ENCODE data around the gene KAZN.
A peak's percentile ranks its signal among the peaks of the same experiment; 100 is the strongest.

Gene KAZN

DNA sequence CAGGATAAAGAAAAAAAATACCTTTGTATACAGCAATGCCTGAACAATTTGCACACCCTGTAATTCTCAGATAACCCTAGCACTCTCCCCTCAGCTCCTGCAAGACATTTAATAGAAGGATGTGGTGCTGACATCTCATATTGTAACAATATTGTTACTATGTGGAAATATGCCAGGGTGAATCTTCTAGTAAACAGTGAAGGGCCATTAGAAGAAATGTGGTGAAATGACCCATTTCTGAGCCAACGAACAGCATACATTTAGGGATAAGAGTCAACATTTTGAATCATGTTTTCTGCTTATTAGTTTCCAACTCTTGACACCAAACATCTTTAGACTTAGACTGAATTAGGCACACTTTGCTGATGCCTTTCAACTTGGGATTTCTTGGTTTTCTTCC lies 188.2 kb downstream of the KAZN start:
- no peak for DNase-seq (ENCODE audit: low spot score)
- FAIRE-seq, result no peak

DNA sequence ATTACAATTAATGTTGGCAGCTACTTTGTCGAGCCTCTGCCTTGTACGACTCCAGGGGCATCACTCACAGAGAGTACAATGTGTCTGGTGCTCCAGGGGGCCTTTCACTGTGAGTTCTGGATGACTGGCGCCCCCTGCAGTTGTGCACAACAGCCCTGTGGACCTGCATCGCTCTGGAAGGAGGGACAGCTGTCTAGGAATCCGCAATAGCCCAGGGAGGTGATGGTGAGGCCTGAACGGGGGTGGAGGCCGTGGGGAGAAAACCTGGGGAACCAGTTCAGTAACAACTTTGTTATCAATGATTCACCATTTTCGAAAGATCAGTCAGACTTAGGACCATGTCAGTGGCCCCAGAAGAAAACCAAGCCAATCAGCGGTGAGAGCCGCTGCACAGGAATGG lies 189.1 kb downstream of the KAZN start:
- FAIRE-seq (no peak), DNase-seq (ENCODE audit: low spot score) (no peak)

DNA sequence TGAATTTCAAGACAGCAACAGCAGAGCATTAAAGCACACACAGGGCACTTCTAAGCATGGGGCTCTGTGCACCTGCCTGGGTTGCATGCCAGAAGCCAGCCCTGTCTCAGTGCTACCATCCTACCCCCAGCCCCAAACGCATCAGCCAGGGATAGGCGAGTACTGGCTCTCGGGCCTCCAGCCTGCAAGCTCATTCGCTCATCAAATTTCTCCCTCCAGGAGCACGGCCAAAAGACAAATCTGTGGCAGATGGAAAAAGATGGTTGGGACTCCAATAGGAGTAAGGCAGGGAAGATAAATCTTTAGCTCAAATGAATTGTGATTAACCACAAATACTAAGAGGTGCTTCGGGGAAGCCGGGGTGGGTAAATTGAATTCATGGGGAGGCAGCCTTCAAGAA lies 189.6 kb downstream of the KAZN start:
- FAIRE-seq (no peak), DNase-seq (ENCODE audit: low spot score) (no peak)

DNA sequence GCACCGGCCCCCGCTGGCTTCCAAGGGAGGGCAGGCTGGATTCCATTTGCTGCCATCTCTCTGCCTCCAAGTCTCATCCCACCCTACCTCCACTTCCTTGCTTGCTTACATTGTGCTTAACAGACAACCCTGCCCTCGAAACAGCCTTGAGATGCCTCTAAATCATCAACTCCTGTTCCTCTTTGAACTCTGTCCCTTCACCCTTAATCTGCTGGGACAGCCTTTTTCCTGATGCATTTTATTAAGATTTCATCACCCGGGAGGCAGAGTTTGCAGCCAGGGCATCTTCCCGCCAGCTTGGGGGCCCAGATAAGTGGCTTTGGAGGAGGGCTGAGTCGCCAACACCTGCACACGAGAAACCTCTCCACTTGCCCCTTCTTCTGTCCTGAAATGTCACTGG lies 192.5 kb downstream of the KAZN start:
- DNase-seq (ENCODE audit: low spot score), result no peak
- no peak for FAIRE-seq

DNA sequence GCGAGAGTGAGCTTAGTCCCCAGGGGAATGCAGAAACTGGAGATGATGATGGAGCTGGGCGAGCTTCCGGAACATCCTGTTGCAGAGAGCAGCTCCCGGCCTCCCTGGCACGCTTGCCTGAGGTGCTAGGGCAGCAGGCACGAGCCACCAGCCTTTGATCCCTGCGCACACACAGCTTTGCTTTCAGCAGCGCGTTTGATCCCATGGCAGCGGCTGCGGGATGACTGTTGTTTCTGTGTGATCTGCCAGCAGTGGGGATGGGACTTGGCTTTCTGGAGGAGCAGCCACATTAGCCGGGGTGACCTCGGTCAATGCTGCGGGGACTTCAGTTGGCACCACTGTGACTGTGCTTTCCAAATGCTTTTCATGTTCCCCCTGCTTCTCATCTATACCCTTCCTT lies 193.2 kb downstream of the KAZN start:
- FAIRE-seq (no peak), DNase-seq (ENCODE audit: low spot score) (no peak)

DNA sequence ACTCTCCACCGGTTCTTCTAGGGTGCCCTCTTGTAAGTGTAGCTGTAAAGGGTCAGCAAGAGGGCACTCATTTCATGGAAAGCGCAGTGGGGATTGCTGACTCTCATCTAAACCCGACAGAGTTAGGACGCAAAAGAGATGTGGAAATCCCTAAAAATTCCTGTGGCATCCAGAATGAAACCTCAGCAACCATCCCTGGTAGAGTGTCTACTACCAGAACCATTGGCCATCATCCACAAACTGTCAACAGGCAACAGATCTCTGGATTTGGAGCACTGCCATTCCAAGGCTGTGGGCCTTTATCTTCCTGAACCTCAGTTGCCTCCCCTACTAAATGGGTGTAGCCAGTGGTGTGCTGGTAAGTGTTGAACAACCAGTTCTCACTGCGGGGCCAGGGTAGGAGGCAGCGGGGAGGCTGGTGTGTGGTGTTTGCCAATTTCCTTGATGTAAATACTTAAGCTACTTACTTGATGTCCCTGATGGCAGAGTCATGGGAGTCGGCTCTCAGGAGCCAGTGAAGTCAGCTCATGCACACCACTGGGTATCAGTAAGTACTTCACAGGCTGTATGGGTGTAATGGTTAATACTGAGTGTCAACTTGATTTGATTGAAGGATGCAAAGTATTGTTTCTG lies 195.8 kb downstream of the KAZN start:
- no peak for DNase-seq (ENCODE audit: low spot score)
- FAIRE-seq, result no peak

DNA sequence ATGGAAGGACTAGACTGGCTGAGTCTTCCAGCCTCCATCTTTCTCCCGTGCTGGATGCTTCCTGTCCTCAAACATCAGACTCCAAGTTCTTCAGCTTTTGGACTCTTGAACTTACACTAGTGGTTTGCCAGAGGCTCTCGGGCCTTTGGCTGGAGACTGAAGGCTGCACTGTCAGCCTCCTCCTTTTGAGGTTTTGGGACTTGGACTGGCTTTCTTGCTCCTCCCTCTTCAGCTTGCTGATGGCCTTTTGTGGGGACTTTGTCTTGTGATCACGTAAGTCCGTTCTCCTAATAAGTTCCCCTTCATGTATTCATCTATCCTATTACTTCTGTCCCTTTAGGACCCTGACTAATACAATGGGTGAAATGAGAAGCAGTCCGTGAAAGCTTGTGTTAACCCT lies 196.4 kb downstream of the KAZN start:
- no peak for DNase-seq (ENCODE audit: low spot score)
- FAIRE-seq, result no peak

DNA sequence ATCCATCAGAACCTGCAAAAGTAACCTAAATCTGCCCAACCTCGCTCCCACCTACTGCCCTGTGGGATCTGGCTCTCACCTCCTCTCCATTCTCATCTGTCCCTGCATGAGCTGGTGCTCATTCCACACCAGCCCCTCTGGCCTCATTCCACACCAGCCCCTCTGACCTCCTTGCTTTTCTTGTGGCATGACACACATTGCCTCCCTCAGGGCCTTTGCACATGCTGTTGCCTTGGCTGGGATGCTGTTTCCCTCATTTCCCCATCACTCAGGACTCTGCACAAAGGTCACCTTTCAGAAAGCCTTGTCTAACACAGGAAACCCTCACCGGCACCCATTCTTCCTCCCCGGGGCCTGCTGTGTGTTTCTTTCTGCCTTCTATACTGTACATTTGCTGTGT lies 197.1 kb downstream of the KAZN start:
- DNase-seq (ENCODE audit: low spot score), result no peak
- FAIRE-seq, result no peak

DNA sequence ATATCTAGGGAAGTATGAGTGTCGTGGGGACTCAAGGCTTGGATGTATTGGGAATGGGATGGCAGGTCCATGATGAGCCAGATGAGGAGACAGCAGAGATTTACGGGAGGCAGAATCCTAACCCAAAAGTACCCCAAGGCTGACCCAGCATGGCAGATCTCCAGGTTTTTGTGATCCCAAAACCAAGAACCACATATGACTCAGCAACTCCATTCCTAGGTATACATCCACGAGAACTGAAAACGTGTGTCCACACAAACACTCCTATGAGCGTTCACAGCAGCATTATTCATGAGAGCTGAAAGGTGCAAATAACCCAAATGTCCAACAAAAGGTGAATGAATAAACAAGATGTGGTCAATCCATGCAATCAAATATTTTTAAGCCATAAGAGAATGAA lies 201.5 kb downstream of the KAZN start:
- FAIRE-seq (no peak), DNase-seq (ENCODE audit: low spot score) (no peak)

DNA sequence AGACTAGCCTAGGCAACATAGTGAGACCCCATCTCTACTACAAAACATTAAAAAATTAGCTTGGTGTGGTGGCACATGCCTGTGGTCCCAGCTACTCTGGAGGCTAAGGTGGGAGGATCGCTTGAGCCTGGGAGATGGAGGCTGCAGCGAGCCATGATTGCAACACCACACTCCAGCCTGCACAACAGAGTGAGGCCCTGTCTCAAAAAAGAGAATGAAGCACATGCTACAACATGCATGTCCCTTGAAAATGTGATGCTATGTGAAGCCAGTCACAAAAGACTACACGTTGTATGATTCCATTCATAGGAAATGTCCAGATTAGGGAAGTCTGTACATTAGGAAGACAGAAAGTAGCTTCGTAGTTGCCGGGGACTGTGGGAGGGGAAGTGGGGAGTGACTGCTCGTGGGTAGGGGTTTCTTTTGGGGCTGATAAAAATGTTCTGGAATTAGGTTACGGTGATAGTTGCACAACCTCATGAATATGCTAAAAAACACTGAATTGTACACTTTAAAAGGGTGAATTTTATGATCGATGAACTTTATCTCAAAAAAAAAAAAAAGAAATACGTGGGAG lies 202.1 kb downstream of the KAZN start:
- no peak for FAIRE-seq
- DNase-seq (ENCODE audit: low spot score), result no peak

DNA sequence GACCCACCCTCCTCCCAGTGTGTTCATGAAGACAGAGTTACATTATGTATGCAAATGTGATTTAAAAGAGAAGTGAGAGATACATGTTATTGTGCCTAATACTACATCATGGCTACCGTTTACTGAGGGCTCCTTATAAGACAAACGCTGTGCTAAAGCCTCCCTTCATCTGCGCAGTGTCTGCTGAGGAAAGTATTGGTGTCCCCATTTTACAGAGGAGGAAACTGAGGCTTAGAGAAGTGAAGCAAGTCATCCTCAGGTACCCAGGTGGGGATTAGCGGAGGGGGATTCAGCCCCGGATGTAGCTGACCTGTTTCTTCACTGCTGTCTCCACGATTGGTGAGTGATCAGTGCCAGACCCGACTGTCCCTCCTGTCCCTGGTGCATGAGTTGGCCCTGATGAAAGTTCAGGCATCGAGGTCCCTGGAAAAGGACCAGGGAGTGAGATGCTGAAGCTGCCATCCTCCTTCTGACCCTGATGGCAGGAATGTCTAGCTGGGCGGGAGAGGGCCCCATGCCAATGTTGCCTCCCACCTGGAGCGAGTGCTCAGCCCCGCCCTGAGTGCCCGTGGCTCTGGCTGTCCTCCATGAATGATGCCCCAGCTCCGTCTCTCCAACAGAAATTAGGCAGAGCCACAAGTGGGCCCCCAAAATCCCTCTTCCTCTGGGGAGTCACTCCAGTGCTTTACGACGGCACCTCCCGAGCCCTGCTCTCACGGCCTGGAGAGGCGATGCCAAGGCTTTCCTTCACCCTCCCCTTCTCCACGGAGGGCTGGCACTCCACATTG lies 204.7 kb downstream of the KAZN start:
- FAIRE-seq (no peak), DNase-seq (ENCODE audit: low spot score) (no peak)

DNA sequence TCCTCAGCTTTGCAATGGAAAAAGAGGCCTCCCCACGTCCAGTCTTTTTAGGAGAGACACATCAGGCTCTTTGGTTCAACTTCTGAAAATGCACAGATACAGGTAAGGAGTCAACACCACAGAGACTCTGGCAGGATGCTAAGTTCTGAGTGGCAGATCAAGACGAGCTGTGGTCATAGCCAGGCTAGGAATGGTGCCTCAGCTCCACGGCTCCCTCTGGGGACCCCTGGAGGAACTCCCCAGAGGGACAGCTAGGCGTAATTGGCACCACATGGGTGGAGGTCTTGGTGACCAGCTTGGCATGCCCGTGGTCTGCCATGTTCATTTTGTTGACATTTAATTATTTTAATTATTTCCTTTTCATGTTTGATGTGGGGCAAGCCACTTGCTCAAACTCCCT lies 206.1 kb downstream of the KAZN start:
- FAIRE-seq, result no peak
- no peak for DNase-seq (ENCODE audit: low spot score)

DNA sequence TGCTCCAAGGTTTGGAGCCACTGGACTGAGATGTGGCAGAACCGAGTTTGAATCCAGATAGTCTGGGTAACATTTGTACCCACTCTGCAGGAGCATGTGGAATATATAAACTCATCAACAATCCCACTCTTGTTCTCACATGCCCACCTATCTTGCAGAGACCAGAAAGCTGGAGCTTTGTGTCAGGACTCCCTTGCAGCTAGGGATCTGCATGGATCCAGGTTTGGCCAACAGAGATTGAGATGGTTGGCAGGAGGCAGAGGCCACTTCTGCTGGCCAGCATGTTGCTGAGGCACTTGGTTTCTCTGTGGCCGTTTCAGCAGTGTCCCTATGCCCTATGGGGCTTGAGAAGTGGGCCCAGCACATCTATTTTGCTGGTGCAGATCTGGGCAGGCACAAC lies 208.3 kb downstream of the KAZN start:
- no peak for FAIRE-seq
- no peak for DNase-seq (ENCODE audit: low spot score)

DNA sequence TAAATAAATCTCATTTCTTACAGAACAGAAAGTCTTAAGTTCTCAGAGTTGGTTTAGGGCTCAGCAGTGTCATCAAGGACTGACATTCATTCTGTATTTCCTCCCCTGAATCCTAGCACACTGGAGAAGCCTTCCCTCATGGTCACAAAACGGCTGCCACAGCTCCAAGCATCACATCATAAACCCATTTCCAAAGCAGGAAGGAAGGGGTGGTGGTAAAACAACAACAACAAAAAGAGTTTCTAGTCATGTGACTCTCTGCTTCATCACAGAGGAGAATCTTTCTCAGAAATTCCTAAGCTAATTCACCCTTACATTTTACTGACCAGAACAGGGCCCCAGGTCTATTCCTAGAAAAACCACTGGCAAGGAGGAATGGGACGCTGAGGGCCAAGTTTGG lies 210.3 kb downstream of the KAZN start:
- FAIRE-seq (no peak), DNase-seq (ENCODE audit: low spot score) (no peak)

DNA sequence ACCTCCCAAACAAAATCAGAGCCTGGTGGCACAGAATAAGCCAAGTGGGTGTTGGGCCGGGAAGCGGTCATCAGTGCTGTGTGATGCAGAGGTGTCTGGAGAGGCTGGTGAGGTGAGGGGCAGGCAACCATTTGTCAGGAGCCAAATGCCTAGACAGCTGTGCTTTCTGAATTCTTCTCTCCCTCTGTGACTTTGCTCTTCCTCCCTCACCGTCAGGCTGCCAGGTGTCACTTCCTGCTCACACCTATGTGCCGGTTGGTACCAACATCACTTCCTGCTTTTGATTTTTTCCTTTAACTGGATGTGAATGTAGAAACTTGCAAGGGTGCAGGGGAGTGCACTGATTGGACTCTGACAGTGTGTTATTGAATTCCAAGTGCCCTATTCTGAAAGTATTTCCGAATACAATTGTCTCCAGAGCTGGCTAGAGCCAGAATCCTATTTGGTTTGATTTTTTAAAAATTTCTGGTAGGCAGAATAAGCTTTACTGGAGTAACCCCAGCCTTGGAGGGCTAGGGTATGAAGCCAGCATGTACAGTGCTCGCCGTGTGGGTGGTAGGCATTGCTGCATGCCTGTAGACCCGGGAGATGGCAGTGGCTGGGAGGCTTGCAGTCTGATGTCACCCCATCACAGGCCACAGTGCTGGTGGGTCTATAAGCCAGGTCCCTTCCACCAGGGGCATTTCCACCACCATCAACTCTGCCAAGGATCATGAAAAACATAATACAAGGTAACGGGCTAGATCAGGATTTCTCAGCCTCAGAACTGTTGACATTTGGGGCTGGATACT lies 210.9 kb downstream of the KAZN start:
- no peak for FAIRE-seq
- no peak for DNase-seq (ENCODE audit: low spot score)

DNA sequence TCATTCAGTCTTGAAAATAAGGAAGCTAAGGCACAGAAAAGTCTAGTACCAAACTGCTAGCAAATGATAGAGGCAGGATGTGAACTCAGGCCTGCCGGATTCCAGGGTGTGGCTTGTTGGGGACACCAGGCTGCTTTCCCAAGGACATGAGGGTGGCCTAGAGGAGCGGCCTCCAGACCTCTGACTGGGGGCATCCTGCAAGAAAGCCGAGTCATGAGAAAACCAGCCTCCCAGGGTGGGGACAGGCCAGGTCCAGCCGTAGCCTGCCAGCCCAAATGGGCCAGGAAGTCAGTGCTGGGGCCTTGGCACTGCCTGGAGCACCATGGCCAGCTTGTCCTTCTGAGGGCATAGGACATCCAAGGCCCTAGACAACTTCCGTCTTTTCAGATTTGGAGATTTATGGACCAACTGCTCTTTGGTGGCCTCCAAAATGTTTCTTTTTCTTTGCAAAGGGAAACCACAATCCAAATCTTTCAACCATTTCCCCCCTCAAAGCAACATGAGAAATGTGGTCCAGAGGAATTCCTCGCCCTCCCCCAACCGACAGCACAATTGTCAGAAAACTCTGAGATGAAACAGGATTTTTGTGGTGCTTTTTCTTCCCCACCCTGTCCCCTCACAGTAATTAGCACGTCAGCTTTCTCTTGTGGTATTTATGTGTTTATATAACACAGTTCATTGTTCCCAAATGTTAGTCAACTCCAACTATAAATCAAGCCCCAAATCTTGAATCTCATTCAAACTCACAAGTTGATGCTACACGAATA lies 212.3 kb downstream of the KAZN start:
- DNase-seq (ENCODE audit: low spot score) (peak; percentile 42), FAIRE-seq (no peak)

DNA sequence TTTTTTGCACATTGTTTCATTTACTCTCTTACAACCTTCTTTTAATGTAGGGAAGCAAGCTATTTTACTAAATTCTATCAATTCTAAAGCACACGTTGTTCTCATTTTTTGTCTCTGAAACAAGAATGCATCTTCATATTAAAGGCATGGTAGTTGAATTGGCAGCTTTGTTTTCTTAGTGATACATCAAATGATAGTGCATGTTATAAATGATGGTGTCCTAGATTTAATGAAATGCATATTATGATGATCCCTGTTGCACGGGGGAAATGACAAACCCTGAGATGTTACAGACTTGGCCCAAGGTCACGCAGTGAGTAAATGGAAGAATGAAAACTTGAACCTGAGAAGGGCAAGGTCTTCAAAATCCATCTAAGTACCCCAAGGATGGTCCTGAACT lies 213.1 kb downstream of the KAZN start:
- DNase-seq (ENCODE audit: low spot score) (no peak), FAIRE-seq (no peak)

DNA sequence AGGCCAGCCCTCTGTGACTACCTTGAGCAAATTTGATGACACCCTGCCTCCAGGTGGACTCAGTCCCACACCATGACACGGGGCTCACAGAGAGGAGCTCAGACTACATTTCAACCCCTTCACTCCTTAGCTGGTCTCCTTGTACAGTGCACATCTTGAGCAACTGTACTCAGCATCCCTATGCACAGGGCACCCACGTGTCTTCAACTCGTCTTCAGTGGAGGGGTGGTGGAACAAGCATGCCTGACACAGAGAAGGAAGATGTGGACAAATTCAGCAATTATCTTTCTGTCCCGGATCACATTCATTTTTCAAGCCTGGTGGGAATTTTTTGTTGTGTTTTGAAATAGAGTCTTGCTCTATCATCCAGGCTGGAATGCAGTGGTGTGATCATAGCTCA lies 213.7 kb downstream of the KAZN start:
- FAIRE-seq (no peak), DNase-seq (ENCODE audit: low spot score) (no peak)

DNA sequence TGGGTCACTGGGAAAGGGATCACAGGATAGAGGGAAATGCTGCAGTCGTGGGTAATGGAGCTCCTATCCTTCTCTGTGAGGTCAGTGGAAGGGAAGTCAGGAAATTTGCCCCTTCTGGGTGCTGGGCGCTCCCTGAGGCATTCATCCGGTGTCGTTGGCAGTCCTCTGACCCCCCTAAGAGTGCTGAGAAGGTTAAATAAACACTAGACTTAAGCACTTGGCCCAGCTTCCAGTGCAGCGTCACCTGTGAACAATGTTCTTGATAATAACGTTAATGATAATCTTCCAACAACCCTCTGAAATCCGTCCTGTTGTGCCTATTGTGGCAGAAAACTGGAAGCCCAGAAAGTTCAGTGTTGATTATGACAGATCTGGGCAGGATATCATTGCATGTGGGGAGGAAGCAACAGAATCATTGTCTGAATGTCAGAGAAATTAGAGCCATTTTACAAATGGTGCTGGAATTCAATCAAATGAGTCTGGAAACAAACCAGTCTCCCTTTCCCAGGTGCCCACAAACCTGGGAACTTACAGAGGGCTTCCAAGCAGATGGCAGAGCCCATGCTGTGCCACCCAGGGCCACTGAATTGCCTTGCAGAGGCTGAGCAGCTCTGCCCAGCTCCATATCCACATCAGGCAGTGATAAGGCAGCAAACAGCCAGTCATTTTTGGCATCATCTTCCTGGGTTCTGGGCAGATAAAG lies 216.8 kb downstream of the KAZN start:
- FAIRE-seq, result no peak

DNA sequence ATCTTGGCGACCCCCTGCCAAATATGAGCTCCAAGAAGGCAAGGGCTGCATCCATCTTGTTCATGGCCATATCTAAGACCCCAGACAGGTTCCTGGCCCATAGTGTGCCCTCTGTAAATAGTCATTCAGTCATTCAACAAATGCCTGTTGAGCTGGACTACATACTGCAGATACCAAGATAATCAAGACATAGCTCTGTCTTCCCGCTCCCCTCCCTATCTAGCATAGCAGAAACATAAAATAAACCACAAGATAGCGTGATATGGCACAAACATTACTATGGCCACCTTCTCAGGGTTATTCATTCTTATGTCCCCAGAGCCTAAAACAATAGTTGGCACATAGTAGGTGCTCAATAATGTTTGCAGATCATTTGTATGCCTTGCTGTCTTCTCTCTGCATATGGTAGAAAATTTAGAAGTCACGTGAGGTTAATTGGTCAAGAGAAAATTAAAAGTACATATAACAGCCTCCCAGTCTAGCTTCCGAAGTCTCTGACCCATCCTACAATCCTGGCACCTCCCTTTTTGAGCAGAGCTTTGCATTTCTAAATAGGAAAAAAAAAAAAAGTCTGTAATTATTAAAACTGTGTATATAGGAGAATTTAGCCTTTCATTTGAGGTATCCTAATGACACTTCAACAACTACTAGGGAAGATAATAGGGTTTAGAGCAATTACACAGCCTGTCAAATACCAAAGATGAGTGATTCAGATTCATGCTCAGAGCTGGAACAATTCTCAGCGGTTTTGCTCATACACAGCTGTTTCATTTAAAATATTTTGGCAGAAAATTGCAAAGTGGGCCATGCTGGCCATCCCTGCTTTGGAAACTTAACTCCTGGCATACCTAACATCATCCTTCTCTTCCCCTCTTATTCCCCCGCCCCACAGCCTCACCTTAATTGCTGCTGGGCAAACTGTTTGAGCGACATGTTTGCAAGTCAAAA lies 219.0 kb downstream of the KAZN start:
- no peak for DNase-seq (ENCODE audit: low spot score)
- no peak for FAIRE-seq

More for the DNA sequence above, 216.8 kb downstream of the KAZN start:
- no peak for DNase-seq (ENCODE audit: low spot score)

All from urothelium cell line (cell line).